ENCODE data around the gene MAN1C1.

The MAN1C1 gene

GRCh38 chr1:25675729-25676476 is 59.3 kb downstream of the MAN1C1 start:
- H3K27ac ChIP-seq: no peak overlapping the region
- H3K4me3 ChIP-seq: no peak overlapping the region
- no peak for TF ChIP-seq CTCF (IDR thresholded peaks at IDR 0.05)
- no peak for DNase-seq (ENCODE audit: low spot score)

GRCh38 chr1:25676488-25676887 is 59.9 kb downstream of the MAN1C1 start:
- H3K4me3 ChIP-seq: no peak overlapping the region
- H3K27ac ChIP-seq: no peak overlapping the region
- TF ChIP-seq CTCF (IDR thresholded peaks at IDR 0.05): no peak
- DNase-seq (ENCODE audit: low spot score): no peak

- DNase-seq (ENCODE audit: low spot score): no peak
- H3K4me3 ChIP-seq: no peak overlapping the region
- no peak for TF ChIP-seq CTCF (IDR thresholded peaks at IDR 0.05)
- no peak overlapping the region for H3K27ac ChIP-seq
Measured at GRCh38 chr1:25677193-25677773, 60.7 kb downstream of the MAN1C1 start.

- Histone ChIP-seq H3K27ac (no peak overlapping the region), H3K4me3 (no peak overlapping the region)
- DNase-seq (ENCODE audit: low spot score): no peak
- no peak for TF ChIP-seq CTCF (IDR thresholded peaks at IDR 0.05)
Measured at GRCh38 chr1:25679171-25679570, 62.6 kb downstream of the MAN1C1 start.

- no peak for DNase-seq (ENCODE audit: low spot score)
- Histone ChIP-seq H3K27ac (no peak overlapping the region), H3K4me3 (no peak overlapping the region)
- no peak for TF ChIP-seq CTCF (IDR thresholded peaks at IDR 0.05)
Measured at GRCh38 chr1:25680701-25681100, 64.1 kb downstream of the MAN1C1 start.

- H3K27ac ChIP-seq: no peak overlapping the region
- no peak for DNase-seq (ENCODE audit: low spot score)
- H3K4me3 ChIP-seq: no peak overlapping the region
- TF ChIP-seq CTCF (IDR thresholded peaks at IDR 0.05): no peak
Measured at GRCh38 chr1:25682059-25682601, 65.5 kb downstream of the MAN1C1 start.

- no peak for DNase-seq (ENCODE audit: low spot score)
- no peak overlapping the region for H3K4me3 ChIP-seq
- H3K27ac ChIP-seq: no peak overlapping the region
- TF ChIP-seq CTCF (IDR thresholded peaks at IDR 0.05): no peak
Measured at GRCh38 chr1:25683177-25683576, 66.6 kb downstream of the MAN1C1 start.

All from coronary artery (tissue), 2 donors.